Femur (tissue), 1 donor: Measurements from ENCODE around the gene HOXB8.

ENCODE experiments used
- DNase-seq: peaks from one replicate; pipeline ENCODE4 v3.0.0-alpha.2; 2017

HOXB8 gene

GRCh38 chr17:48637323-48638260 lies 22.5 kb upstream of the HOXB8 start:
- no peak for DNase-seq

GRCh38 chr17:48636177-48637018 lies 21.3 kb upstream of the HOXB8 start:
- peak; percentile 80 for DNase-seq

- no peak for DNase-seq
These were observed 19.6 kb upstream of the HOXB8 start for GRCh38 chr17:48634493-48635208.

- DNase-seq, result peak; percentile 7
These were observed 18.2 kb upstream of the HOXB8 start for GRCh38 chr17:48633266-48633677.

GRCh38 chr17:48632579-48633265 lies 17.6 kb upstream of the HOXB8 start:
- peak; percentile 12 for DNase-seq

GRCh38 chr17:48631693-48632578 lies 16.8 kb upstream of the HOXB8 start:
- DNase-seq, result peak; percentile 18

- peak; percentile 12 for DNase-seq
These were observed 16.0 kb upstream of the HOXB8 start for GRCh38 chr17:48630925-48631692.

- DNase-seq, result no peak
These were observed 15.2 kb upstream of the HOXB8 start for GRCh38 chr17:48630009-48630924.

GRCh38 chr17:48629411-48629759 lies 14.3 kb upstream of the HOXB8 start:
- DNase-seq, result no peak

- no peak for DNase-seq
These were observed 13.7 kb upstream of the HOXB8 start for GRCh38 chr17:48628649-48629410.

- DNase-seq, result no peak
These were observed 12.8 kb upstream of the HOXB8 start for GRCh38 chr17:48627623-48628521.

GRCh38 chr17:48627118-48627597 lies 12.1 kb upstream of the HOXB8 start:
- DNase-seq, result no peak

- no peak for DNase-seq
These were observed 11.4 kb upstream of the HOXB8 start, which contains the start of gene HOXB9 for GRCh38 chr17:48626245-48627117. HOXB9 (minus strand) TSS chr17:48626358; CDS start chr17:48626269, 89 bp downstream.

GRCh38 chr17:48625495-48626244 lies 10.6 kb upstream of the HOXB8 start:
- no peak for DNase-seq
